GM18498 (cell line): ENCODE measurements around the gene CHST10.
"Not testable (repeated sequence)": the region's sequence is repeated elsewhere in the genome, so short reads cannot be mapped to it uniquely, and the experiment has no call there.

Source experiments
- ATAC-seq: cut with Tn5 transposase; IDR thresholded peaks from one replicate; pipeline ENCODE4 v1.9.1; 2021; ENCODE audit warnings: mild to moderate bottlenecking, moderate library complexity; ENCODE audit not compliant: unreplicated experiment

CHST10 gene

GRCh38 chr2:100342466-100342865 is 75.0 kb downstream of the CHST10 start:
- ATAC-seq, result not testable (repeated sequence)
